Forelimb muscle (tissue), 1 donor: ENCODE results near the gene MBD3L4. TPM values are rescaled to one million over a fixed set of nuclear protein-coding genes. Genes with fewer than 3 reads are reported as not detected.

Experiments
- polyA plus RNA-seq: library from polyadenylated mRNA; unstranded; fragments of 120-200 nt; gene quantifications from one replicate; pipeline ENCODE4 v1.2.1, GENCODE V29; 2013; ENCODE audit not compliant: insufficient read length

Gene MBD3L4
- polyA plus RNA-seq, 1 donor: not detected

Other genes with a start within 250 kb of the MBD3L4 start
- 0.13 TPM for gene ADGRE1, start 152.6 kb downstream of the MBD3L4 start, polyA plus RNA-seq
- not detected for gene MBD3L2B, start 18.7 kb downstream of the MBD3L4 start, polyA plus RNA-seq
- not detected for gene MBD3L5, start 9.6 kb downstream of the MBD3L4 start, polyA plus RNA-seq
- not detected for gene MBD3L2, start 9.1 kb upstream of the MBD3L4 start, polyA plus RNA-seq
- not detected for gene MBD3L3, start 18.5 kb upstream of the MBD3L4 start, polyA plus RNA-seq
- gene ZNF557, start 29.5 kb upstream of the MBD3L4 start, polyA plus RNA-seq: 4.9 TPM